Measurements from ENCODE around the gene GCK. TPM values are rescaled to one million over a fixed set of nuclear protein-coding genes. Genes with fewer than 3 reads are reported as not detected.

The GCK gene
- total and polyA plus RNA-seq, 4 donors, result 0.09 to 12.7 (median 0.44) TPM

DNA sequence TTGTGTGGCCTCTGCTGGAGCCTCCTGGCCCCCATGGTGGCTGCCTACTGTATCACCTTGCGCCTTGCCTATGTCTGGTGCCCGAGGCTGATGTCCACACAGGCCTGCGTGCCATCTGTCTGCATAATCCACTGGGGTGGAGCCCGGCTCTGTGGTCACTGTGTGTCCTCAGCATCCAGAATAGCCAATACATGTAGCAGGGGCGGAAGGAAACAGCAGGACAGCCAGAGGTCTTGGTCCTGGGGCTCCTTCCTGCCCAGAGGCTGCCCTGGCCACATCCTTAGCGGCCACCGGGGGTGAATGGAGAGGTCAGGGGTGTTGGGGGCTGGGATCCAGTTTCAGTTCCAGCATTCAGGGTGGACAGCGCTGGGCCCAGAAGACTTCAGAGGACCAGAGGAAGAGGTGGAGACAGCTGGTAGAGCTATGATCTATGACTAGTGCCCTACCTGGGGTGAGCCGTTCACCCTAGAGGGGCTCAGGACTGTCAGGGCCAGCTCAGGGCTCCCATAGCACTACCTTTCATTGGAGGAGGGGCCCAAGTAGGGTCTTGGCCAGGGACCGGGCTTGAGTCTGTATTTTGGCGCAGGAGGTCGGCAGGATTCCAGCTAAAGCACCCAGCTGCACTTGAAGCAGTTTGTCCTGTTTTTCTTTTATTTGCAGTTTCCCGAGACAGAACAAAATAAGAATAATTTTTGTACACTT, 27.4 kb upstream of the GCK start:
- no peaks in the 10 kb centered on the region for H3K27me3 ChIP-seq (ENCODE audit: control insufficient read depth in 4 of 4, insufficient read depth in 4 of 4, low read length in 3 of 4)
- no peak overlapping the region for H3K27ac ChIP-seq (ENCODE audit: low read depth in 1 of 2, low read length in 2 of 2)
- no peak for DNase-seq (ENCODE audit: low spot score)
- H3K4me1 ChIP-seq (ENCODE audit: control insufficient read depth in 4 of 4, insufficient read depth in 4 of 4, low read length in 3 of 4), result no peaks in the 10 kb centered on the region
- WGBS, result 81% methylated on average over 13 of the region's 13 CpGs
- H3K9me3 ChIP-seq (ENCODE audit: control insufficient read depth in 4 of 4, low read length in 3 of 4), result no peaks in the 10 kb centered on the region
- no peak overlapping the region for H3K9ac ChIP-seq (ENCODE audit: low read depth in 1 of 2, low read length in 2 of 2)
- no peak overlapping the region for H3K4me3 ChIP-seq (ENCODE audit: low read depth in 1 of 3, low read length in 3 of 3)
- peaks cover 3 to 15% (median 5%) of the 10 kb centered on the region in 4 donors for H3K36me3 ChIP-seq (ENCODE audit: control insufficient read depth in 4 of 4, insufficient read depth in 3 of 4, low read depth in 1 of 4, low read length in 3 of 4)
- TF ChIP-seq JUND (IDR thresholded peaks at IDR 0.05) (no peak), GABPA (IDR thresholded peaks at IDR 0.05 in 1 of 2, conservative IDR thresholded peaks at IDR 0.05 in 1 of 2) (no peak), RXRA (IDR thresholded peaks at IDR 0.05) (no peak), SP1 (IDR thresholded peaks at IDR 0.05) (no peak), NR2F2 (IDR thresholded peaks at IDR 0.05) (peak; percentile 90), ZBTB33 (IDR thresholded peaks at IDR 0.05) (no peak), RAD21 (IDR thresholded peaks at IDR 0.05) (peak in 1 of 2 donors; percentile 8), FOXA1 (IDR thresholded peaks at IDR 0.05) (no peak), TAF1 (conservative IDR thresholded peaks at IDR 0.05) (no peak)
- TF ChIP-seq, protein P1, sequence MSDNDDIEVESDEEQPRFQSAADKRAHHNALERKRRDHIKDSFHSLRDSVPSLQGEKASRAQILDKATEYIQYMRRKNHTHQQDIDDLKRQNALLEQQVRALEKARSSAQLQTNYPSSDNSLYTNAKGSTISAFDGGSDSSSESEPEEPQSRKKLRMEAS (IDR thresholded peaks at IDR 0.05), result no peak

- no peak overlapping the region for H3K27ac ChIP-seq (ENCODE audit: low read depth in 1 of 2, low read length in 2 of 2)
- H3K4me3 ChIP-seq (ENCODE audit: low read depth in 1 of 3, low read length in 3 of 3), result no peak overlapping the region
- no peaks in the 10 kb centered on the region for H3K9me3 ChIP-seq (ENCODE audit: control insufficient read depth in 4 of 4, low read length in 3 of 4)
- TF ChIP-seq RAD21 (IDR thresholded peaks at IDR 0.05) (no peak), SP1 (IDR thresholded peaks at IDR 0.05) (no peak), FOXA1 (IDR thresholded peaks at IDR 0.05) (no peak), HNF4A (conservative IDR thresholded peaks at IDR 0.05) (no peak), GABPA (IDR thresholded peaks at IDR 0.05 in 1 of 2, conservative IDR thresholded peaks at IDR 0.05 in 1 of 2) (no peak), YY1 (IDR thresholded peaks at IDR 0.05) (no peak), FOXA2 (IDR thresholded peaks at IDR 0.05) (no peak), TAF1 (conservative IDR thresholded peaks at IDR 0.05) (no peak), RXRA (IDR thresholded peaks at IDR 0.05) (no peak), CTCF (IDR thresholded peaks at IDR 0.05; ENCODE audit: low read depth, low read length, missing input control) (no peak), ATF3 (IDR thresholded peaks at IDR 0.05) (no peak), JUND (IDR thresholded peaks at IDR 0.05) (no peak), EGR1 (IDR thresholded peaks at IDR 0.05; ENCODE audit: low read depth in 2 of 2) (no peak)
- TF ChIP-seq, protein P1 (IDR thresholded peaks at IDR 0.05), result no peak
- TF ChIP-seq, protein P2, sequence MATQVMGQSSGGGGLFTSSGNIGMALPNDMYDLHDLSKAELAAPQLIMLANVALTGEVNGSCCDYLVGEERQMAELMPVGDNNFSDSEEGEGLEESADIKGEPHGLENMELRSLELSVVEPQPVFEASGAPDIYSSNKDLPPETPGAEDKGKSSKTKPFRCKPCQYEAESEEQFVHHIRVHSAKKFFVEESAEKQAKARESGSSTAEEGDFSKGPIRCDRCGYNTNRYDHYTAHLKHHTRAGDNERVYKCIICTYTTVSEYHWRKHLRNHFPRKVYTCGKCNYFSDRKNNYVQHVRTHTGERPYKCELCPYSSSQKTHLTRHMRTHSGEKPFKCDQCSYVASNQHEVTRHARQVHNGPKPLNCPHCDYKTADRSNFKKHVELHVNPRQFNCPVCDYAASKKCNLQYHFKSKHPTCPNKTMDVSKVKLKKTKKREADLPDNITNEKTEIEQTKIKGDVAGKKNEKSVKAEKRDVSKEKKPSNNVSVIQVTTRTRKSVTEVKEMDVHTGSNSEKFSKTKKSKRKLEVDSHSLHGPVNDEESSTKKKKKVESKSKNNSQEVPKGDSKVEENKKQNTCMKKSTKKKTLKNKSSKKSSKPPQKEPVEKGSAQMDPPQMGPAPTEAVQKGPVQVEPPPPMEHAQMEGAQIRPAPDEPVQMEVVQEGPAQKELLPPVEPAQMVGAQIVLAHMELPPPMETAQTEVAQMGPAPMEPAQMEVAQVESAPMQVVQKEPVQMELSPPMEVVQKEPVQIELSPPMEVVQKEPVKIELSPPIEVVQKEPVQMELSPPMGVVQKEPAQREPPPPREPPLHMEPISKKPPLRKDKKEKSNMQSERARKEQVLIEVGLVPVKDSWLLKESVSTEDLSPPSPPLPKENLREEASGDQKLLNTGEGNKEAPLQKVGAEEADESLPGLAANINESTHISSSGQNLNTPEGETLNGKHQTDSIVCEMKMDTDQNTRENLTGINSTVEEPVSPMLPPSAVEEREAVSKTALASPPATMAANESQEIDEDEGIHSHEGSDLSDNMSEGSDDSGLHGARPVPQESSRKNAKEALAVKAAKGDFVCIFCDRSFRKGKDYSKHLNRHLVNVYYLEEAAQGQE (IDR thresholded peaks at IDR 0.05), result no peak
- DNase-seq (ENCODE audit: low spot score), result no peak
- peaks cover 5 to 22% (median 9%) of the 10 kb centered on the region in 4 donors for H3K36me3 ChIP-seq (ENCODE audit: control insufficient read depth in 4 of 4, insufficient read depth in 3 of 4, low read depth in 1 of 4, low read length in 3 of 4)
- H3K27me3 ChIP-seq (ENCODE audit: control insufficient read depth in 4 of 4, insufficient read depth in 4 of 4, low read length in 3 of 4), result no peaks in the 10 kb centered on the region
- no peak overlapping the region for H3K9ac ChIP-seq (ENCODE audit: low read depth in 1 of 2, low read length in 2 of 2)
- 88% methylated on average over 8 of the region's 8 CpGs for WGBS
- no peaks in the 10 kb centered on the region for H3K4me1 ChIP-seq (ENCODE audit: control insufficient read depth in 4 of 4, insufficient read depth in 4 of 4, low read length in 3 of 4)
Measured at GRCh38 chr7:44216019-44216418, 26.8 kb upstream of the GCK start.
